Hepatocyte (in vitro differentiated cells): ENCODE results near the gene FAM107A. TPM values are rescaled to one million over a fixed set of nuclear protein-coding genes. Genes with fewer than 3 reads are reported as not detected.

Source experiments
- DNase-seq: peaks from one replicate; pipeline ENCODE4 v3.0.0-alpha.2; 2016; ENCODE audit warnings: low spot score
- H2AFZ ChIP-seq: fragments of 200-600 bp; sonication (generic); 2 replicates; pipeline ENCODE4 v1.6.0; 2016; ENCODE audit warnings: antibody characterized with exemption, mild to moderate bottlenecking
- H3K27ac ChIP-seq: fragments of 200-600 bp; sonication (generic); 2 replicates; pipeline ENCODE4 v1.5.1; 2016; ENCODE audit warnings: mild to moderate bottlenecking
- H3K27me3 ChIP-seq: fragments of 200-600 bp; sonication (generic); 2 replicates; pipeline ENCODE4 v1.6.1; 2016
- H3K36me3 ChIP-seq: fragments of 200-600 bp; sonication (generic); replicated peaks from 2 replicates; pipeline ENCODE4 v1.5.1; 2016; ENCODE audit warnings: low read depth; ENCODE audit not compliant: insufficient read depth
- H3K4me1 ChIP-seq: fragments of 200-600 bp; sonication (generic); 2 replicates; pipeline ENCODE4 v1.5.1; 2016; ENCODE audit warnings: mild to moderate bottlenecking, moderate library complexity; ENCODE audit not compliant: insufficient read depth
- H3K4me2 ChIP-seq: fragments of 200-600 bp; sonication (generic); 2 replicates; pipeline ENCODE4 v1.6.0; 2016
- H3K4me3 ChIP-seq: fragments of 200-600 bp; sonication (generic); 2 replicates; pipeline ENCODE4 v1.5.1; 2016; ENCODE audit warnings: mild to moderate bottlenecking
- H3K79me2 ChIP-seq: fragments of 200-600 bp; sonication (generic); 2 replicates; pipeline ENCODE4 v1.6.0; 2017; ENCODE audit warnings: mild to moderate bottlenecking
- H3K9me2 ChIP-seq: fragments of 200-600 bp; sonication (generic); replicated peaks from 2 replicates; pipeline ENCODE4 v1.6.0; 2017; ENCODE audit warnings: mild to moderate bottlenecking; ENCODE audit not compliant: insufficient read depth
- H3K9me3 ChIP-seq: fragments of 200-600 bp; sonication (generic); 2 replicates; pipeline ENCODE4 v1.5.1; 2016; ENCODE audit warnings: low read depth, mild to moderate bottlenecking
- H4K20me1 ChIP-seq: fragments of 200-600 bp; sonication (generic); 2 replicates; pipeline ENCODE4 v1.6.0; 2016; ENCODE audit warnings: mild to moderate bottlenecking; ENCODE audit not compliant: insufficient read depth, poor library complexity, severe bottlenecking
- EZH2 ChIP-seq: fragments of 200-600 bp; sonication (generic); IDR thresholded peaks from 2 replicates; pipeline ENCODE4 v1.6.1; 2016; ENCODE audit warnings: antibody characterized with exemption, mild to moderate bottlenecking, borderline replicate concordance
- EZH2phosphoT487 ChIP-seq: fragments of 200-600 bp; sonication (generic); IDR thresholded peaks from one replicate; pipeline ENCODE4 v1.6.1; 2018; ENCODE audit warnings: antibody characterized with exemption, mild to moderate bottlenecking, low read depth, moderate library complexity; ENCODE audit not compliant: unreplicated experiment, severe bottlenecking
- WGBS: methylation state at CpG from one replicate; pipeline ENCODE4 v1.1.6; 2016; ENCODE audit warnings: low lambda C conversion rate; ENCODE audit errors: missing lambda C conversion rate; 5-methylcytosine and 5-hydroxymethylcytosine counted together
- polyA plus RNA-seq: library from polyadenylated mRNA; unstranded; fragments of >200 nt; fragmentation: Nextera tagmentation; extraction: Ambion mirVana; gene quantifications from 2 replicates; pipeline ENCODE4 v1.2.1, GENCODE V29; 2016
- total RNA-seq: library from RNA; depleted of rRNA; stranded (reverse); fragments of >200 nt; gene quantifications from 2 replicates; pipeline ENCODE4 v1.2.3, GENCODE V29; 2014
- TF ChIP-seq, protein P1 (sequence below): fragments of 200-600 bp; sonication (generic); IDR thresholded peaks from 2 replicates; pipeline ENCODE4 v1.5.1; 2016; ENCODE audit warnings: antibody characterized with exemption, mild to moderate bottlenecking; ENCODE audit not compliant: poor library complexity

The FAM107A gene
- total and polyA plus RNA-seq, 2 experiments from 2014 or later, result 0.40 to 0.93 TPM

DNA sequence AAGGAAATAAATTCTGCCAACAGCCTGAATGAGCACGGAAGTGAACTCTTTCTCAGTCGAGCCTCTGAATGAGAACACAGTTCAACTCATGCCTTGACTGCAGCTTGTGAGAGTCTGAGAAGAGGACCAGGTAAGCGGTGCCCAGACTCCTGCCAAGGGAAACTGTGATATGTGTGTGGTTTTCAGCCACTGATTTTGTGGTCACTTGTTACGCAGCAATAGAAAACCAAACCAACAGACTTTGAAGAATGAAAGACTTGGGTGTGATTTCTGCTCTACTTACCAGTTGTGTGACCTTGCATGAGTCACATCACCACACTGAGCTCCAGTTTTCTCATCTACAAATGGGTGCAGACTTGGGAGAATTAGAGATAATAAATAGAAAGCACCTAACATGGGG, 30.6 kb upstream of the FAM107A start:
- Histone ChIP-seq H3K4me2 (no peak overlapping the region), H3K36me3 (no peaks in the 10 kb centered on the region), H3K9me2 (no peaks in the 10 kb centered on the region), H3K27me3 (no peaks in the 10 kb centered on the region), H4K20me1 (no peaks in the 10 kb centered on the region), H2AFZ (no peak overlapping the region), H3K9me3 (no peaks in the 10 kb centered on the region), H3K27ac (no peak overlapping the region), H3K4me3 (no peak overlapping the region), H3K79me2 (no peaks in the 10 kb centered on the region), H3K4me1 (no peaks in the 10 kb centered on the region)
- DNase-seq, result no peak
- TF ChIP-seq EZH2, result no peak
- TF ChIP-seq, protein P1, sequence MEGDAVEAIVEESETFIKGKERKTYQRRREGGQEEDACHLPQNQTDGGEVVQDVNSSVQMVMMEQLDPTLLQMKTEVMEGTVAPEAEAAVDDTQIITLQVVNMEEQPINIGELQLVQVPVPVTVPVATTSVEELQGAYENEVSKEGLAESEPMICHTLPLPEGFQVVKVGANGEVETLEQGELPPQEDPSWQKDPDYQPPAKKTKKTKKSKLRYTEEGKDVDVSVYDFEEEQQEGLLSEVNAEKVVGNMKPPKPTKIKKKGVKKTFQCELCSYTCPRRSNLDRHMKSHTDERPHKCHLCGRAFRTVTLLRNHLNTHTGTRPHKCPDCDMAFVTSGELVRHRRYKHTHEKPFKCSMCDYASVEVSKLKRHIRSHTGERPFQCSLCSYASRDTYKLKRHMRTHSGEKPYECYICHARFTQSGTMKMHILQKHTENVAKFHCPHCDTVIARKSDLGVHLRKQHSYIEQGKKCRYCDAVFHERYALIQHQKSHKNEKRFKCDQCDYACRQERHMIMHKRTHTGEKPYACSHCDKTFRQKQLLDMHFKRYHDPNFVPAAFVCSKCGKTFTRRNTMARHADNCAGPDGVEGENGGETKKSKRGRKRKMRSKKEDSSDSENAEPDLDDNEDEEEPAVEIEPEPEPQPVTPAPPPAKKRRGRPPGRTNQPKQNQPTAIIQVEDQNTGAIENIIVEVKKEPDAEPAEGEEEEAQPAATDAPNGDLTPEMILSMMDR, result no peak
- no peak for TF ChIP-seq EZH2phosphoT487
- WGBS, result 83% methylated on average over 4 of the region's 4 CpGs

DNA sequence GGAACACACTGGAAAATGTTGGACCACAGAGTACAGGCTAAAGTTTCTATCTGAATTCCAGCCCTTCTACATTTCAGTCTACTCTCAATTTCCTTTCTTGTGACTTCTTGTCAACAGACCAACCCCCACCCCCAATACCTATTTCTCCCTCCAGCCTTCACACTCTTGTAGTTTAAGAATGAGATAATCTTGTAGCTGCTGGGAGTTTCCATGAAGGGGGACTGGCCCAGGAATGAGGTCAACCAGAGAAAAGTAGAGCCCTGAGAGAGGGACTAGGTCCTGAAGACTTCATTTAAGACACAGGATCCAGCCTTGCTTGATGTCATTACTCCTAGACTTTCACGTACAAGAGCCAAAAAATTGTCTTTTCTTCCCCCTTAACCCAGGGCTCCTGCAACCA, 29.5 kb upstream of the FAM107A start:
- H3K4me1 ChIP-seq, result no peaks in the 10 kb centered on the region
- no peak for TF ChIP-seq EZH2
- TF ChIP-seq EZH2phosphoT487, result no peak
- TF ChIP-seq, protein P1, result no peak

DNA sequence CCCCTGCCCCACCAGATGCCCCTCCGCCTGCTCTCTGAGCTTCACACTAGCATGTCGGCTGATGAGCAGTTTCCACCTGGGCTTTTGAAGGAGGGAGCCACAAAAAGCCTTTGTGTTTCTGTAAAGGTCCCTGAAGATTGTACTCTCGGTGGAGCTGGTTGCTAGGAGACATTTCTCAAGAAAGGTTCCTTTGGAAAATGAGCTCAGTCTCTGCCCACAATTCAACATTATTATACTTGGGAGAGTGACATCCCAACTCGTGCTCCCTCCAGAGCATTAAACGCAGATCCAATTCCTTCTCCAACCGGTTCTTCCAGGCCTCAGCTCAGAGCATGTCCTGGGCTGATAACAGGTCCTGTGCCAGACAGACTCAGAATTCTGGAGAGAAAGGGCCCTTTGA, 26.8 kb upstream of the FAM107A start:
- no peaks in the 10 kb centered on the region for H3K9me2 ChIP-seq
- no peak overlapping the region for H2AFZ ChIP-seq
- H3K79me2 ChIP-seq, result no peaks in the 10 kb centered on the region
- H3K36me3 ChIP-seq, result no peaks in the 10 kb centered on the region
- no peak for TF ChIP-seq EZH2phosphoT487
- no peak overlapping the region for H3K4me3 ChIP-seq
- H3K27me3 ChIP-seq, result no peaks in the 10 kb centered on the region
- no peak for DNase-seq
- no peaks in the 10 kb centered on the region for H3K9me3 ChIP-seq
- WGBS, result 89% methylated on average over 6 of the region's 6 CpGs
- H4K20me1 ChIP-seq, result no peaks in the 10 kb centered on the region
- H3K4me2 ChIP-seq, result no peak overlapping the region
- H3K27ac ChIP-seq, result no peak overlapping the region
- H3K4me1 ChIP-seq, result no peaks in the 10 kb centered on the region

More for the DNA sequence above, 29.5 kb upstream of the FAM107A start:
- 88% methylated on average over 1 of the region's 1 CpG for WGBS
- Histone ChIP-seq H3K36me3 (no peaks in the 10 kb centered on the region), H3K9me3 (no peaks in the 10 kb centered on the region), H3K27me3 (no peaks in the 10 kb centered on the region), H3K4me2 (no peak overlapping the region), H3K27ac (no peak overlapping the region), H3K4me3 (no peak overlapping the region), H4K20me1 (no peaks in the 10 kb centered on the region), H3K79me2 (no peaks in the 10 kb centered on the region), H3K9me2 (no peaks in the 10 kb centered on the region), H2AFZ (no peak overlapping the region)
- no peak for DNase-seq

DNA sequence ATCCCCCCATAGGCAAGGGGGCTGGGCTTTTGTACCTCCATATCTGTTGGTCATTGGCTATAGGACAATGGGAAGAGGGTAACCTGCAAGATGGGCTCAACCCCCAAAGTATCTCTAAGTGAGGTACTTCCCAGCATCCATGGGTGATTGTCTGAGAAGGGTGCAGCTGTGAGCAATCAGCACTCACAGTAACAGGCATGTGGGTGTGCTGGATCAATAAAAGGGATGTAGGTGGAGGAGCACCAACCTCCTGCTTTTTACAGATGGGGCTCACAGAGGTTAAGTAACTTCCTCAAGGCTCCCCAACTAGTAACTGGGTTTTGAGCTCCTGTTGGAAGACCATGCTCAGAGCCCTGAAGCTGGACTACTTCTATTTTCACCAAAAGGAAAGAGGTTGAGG, 26.4 kb upstream of the FAM107A start:
- Histone ChIP-seq H4K20me1 (no peaks in the 10 kb centered on the region), H3K79me2 (no peaks in the 10 kb centered on the region), H3K27me3 (no peaks in the 10 kb centered on the region), H3K36me3 (no peaks in the 10 kb centered on the region), H3K9me3 (no peaks in the 10 kb centered on the region), H3K9me2 (no peaks in the 10 kb centered on the region), H2AFZ (no peak overlapping the region), H3K27ac (no peak overlapping the region), H3K4me2 (no peak overlapping the region), H3K4me1 (no peaks in the 10 kb centered on the region), H3K4me3 (no peak overlapping the region)
- no peak for DNase-seq
- TF ChIP-seq, protein P1, result no peak
- TF ChIP-seq EZH2 (no peak), EZH2phosphoT487 (no peak)
